ENCODE results near the gene CABLES1.
"Not testable (repeated sequence)": the region's sequence is repeated elsewhere in the genome, so short reads cannot be mapped to it uniquely, and the experiment has no call there.

CABLES1 gene

GRCh38 chr18:23143016-23143814 lies 7.9 kb downstream of the CABLES1 start:
- no peak for DNase-seq

GRCh38 chr18:23143815-23144261 lies 8.6 kb downstream of the CABLES1 start:
- DNase-seq: no peak

- no peak for DNase-seq
These were observed 9.4 kb downstream of the CABLES1 start for GRCh38 chr18:23144640-23145039.

DNA sequence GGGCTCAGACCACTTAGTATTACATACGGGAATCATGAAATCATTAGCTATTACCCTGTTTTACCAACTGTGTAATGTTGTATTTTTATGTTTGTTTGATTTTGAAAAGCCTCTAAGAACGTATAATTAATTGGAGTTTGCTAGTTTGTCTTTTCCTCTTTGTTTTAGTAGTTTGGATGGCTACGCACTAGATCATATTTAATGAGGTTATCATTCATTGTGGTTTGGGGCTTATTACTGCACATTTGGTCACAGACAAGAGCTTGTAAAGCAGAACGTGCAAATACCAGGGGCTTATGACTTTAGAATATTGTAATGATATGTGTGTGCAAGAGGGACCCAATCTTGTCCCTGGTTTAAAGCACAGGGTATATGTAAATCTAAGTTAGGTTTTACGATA lies 10.3 kb downstream of the CABLES1 start:
- DNase-seq: no peak

DNA sequence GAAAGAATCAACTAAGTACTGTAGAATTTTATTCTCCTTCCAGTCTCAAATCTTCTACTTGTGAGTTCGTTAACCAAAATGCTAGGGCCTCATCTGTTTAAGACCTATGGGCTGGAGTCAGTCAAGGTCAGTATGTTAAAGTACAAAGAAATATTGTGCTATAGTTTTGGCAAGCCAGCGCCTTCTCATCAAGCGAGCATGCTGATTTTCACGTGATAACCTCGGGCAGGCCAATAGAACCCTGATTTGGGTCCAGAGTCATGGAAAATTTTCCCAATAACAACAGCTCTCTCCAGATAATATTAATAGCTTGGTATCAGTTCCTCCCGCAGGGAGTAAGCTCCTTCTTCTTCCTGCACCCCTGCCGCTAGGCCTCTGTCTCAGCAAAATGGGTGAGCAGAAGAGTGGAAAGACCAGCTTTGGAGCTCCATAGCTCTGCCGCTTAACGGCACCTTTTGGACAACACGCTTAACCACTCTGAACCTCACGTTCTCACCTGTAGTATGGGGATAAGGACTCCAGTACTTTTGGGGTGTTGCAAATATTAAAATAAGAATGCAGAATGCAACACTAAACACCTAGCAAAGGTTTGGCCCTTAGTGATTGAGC lies 11.7 kb downstream of the CABLES1 start:
- no peak for DNase-seq

DNA sequence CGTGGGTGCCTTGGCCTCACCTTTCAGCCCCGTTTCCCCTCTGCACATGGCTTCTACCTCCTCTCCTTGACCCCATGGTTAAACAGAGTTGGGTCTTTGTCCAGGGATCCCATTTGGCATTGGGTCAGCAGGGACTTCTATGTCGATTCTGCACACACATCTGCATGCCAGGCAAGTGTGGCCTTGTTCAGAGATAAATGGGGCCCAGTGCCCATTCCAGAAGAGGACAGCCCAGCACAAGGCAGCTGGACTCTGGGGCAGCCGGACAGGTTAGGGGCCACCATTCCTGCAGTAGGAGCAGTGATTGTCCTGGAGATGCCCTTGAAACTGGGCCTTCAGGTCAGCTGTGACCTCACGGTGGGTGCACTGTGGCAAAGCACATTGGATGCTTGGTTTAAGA lies 13.1 kb downstream of the CABLES1 start:
- no peak for DNase-seq

- no peak for DNase-seq
These were observed 14.3 kb downstream of the CABLES1 start for GRCh38 chr18:23149570-23149969.

GRCh38 chr18:23151414-23152099 lies 16.3 kb downstream of the CABLES1 start:
- DNase-seq: no peak

- no peak for DNase-seq
These were observed 18.7 kb downstream of the CABLES1 start for GRCh38 chr18:23154030-23154429.

- DNase-seq: no peak
These were observed 19.7 kb downstream of the CABLES1 start for GRCh38 chr18:23154823-23155500.

- DNase-seq: no peak
These were observed 20.3 kb downstream of the CABLES1 start for GRCh38 chr18:23155537-23155936.

- DNase-seq: no peak
These were observed 20.8 kb downstream of the CABLES1 start for GRCh38 chr18:23156134-23156533.

DNA sequence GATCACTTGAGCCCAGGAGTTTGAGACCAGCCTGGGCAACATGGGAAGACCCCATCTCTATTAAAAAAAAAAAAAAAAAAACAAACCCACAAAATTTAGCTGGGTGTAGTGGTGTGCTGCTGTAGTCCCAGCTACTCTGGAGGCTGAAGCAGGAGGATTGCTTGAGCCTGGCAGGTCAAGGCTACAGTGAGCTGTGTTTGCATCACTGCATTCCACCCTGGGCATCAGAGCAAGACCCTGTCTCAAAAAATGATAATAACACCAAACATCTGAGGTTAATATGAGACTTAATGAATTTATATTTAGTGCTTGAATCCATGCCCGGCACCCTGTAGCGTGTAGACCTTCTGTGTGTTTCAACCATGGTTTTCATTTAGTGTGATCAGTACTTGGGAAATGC lies 22.8 kb downstream of the CABLES1 start:
- DNase-seq: no peak

DNA sequence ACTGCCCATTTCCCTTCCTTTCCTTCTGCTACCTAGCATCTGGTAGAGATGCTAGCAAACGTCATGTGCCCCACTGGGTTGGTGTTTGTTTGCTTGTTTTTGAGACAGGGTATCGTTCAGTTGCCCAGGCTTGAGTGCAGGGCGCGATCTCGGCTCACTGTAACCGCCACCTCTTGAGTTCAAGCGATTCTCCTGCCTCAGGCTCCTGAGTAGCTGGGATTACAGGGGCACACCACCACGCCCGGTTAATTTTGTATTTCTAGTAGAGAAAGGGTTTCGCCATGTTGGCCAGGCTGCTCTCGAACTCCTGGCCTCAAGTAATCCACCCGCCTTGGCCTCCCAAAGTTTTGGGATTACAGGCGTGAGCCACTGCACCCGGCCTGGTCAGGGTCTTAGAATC lies 23.6 kb downstream of the CABLES1 start:
- DNase-seq: not testable (repeated sequence)

DNA sequence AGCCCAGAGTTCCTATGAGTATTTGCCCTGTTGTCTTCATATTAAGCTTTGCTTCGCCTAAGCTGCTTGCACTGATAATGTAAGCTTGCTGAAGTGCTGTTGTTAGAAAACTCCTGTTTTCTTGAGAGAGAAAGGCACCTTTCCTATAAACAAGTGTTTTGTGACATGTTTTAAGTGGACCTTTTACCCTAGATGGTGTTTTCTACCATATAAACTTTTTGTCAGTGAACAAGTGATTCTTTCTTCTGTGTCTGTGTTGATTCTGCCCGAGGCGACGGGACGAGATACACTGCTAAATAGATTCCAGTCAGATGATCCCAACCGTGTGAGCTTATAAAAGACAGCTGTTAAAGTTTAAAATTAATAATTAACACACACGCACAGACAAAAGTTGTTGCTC lies 24.1 kb downstream of the CABLES1 start:
- no peak for DNase-seq

- no peak for DNase-seq
These were observed 27.2 kb downstream of the CABLES1 start for GRCh38 chr18:23162473-23162872.

DNA sequence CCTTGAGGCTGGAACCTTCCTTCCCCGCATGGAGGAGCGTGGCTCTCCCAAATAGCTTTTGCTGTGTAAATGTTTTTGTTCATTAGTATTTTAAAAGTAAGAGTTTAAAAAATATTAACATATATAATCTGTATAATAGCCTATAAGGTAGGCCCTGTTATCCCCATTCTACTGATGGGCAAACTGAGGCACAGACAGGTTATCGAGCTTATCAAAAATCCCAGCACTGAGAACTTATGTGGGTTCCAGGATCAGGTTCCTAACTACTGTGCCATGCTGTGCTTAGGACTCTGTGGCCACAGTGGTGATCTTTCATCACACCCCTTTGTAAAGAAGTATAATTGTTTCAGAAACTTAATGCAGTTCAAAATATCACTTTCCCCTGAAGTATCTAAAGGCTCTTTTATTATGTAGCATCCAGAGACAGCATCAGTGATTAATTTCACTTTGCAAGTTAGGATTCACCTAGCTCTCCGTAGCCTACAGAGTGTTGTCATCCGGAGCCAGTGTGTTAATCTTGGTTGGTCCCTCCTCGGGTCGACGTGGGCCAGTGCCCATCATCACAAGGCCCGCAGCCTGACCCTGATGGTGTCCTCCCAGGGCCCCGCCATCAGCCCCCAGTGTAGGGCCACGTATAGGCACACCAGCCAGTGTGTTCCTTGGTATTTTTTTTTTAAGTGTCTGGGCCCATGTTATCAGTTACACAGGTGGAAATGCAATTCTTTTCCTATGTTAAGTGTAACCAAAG lies 28.7 kb downstream of the CABLES1 start:
- no peak for DNase-seq

DNA sequence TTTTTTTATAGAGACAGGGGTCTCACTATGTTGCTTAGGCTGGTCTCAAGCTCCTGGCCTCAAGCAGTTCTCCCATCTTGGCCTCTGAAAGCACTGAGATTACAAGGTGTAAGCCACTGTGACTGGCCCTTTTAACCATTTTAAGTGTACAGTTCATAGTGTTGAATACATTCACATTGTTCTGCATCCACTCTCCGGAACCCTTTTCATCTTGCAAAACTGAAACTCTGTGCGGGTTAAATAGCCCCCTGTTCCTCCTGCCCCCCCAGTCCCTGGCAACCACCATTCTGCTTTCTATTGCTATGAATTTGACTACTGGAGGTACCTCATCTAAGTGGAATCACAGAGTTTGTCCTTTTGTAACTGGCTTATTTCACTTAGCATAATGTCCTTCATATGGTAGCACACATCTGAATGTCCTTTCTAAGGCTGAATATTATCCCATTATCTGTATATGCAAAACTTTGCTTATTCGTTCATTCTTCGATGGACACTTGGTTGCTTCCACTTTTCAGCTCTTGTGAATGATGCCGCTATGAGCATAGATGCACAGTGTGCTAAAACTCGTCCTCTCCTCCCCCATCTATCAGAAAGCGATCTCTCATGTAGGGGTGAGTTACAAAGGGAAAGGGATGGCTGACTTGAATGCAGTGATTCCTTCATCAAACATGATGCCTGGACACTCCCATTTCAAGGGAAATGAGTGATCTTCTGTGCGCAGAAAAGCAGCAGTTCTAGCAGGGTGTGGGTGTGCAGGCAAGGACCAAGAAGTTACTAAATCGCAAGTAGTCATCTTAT lies 30.2 kb downstream of the CABLES1 start:
- DNase-seq: no peak

DNA sequence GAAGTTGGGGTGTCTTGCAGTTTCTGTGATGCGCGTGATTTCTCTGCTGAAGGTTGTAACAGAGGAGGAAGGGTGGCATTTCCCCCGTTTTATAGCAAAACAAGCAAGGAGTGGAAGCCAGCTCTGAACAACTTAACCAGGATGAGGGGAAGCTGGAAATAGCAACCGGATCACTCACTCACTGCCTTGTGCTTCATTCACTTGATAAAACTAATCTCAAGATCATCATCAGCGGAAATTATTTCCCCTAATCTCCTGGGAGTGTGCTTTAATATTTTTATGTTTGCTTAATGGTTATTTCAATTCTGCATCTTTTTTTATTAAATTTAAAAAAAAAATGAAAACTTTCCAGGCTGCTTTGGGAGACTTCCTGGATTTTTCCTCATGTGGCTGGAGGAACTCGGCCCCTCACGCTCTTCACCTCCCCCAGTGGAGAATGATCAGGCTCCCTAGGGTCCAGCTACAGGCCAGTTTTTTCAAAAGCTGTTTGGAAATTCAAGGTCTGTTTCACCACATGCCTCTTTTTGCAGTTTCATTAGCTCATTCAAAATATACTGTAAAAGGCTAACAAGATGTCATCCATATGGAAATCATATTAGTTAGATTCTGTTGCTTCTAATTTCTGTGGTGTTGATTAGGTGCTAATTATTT lies 31.7 kb downstream of the CABLES1 start:
- DNase-seq: no peak

- DNase-seq: no peak
These were observed 34.4 kb downstream of the CABLES1 start for GRCh38 chr18:23169673-23170044.

DNA sequence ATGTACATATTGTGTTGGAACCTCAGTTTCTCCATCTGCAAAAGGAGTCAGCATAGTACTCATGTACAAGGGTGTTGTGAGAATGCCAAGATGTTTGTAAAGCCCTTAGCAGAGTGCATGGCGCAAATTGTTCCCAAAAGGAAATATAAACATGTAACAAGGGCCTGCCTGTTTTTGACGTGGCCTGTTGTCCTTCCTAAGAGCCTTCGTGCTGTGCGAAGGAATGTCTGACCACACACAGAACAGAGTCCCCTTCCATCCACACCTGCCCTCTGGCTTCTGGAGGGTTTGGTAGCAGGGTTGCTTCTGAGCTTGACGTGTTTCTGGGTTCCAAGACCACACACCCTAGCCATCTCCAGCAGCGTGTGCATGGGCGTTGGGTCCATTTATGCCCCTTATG lies 34.9 kb downstream of the CABLES1 start:
- no peak for DNase-seq

Measured in stimulated activated CD4-positive, alpha-beta T cell treated with anti-CD3 and anti-CD28 coated beads, Interleukin-4, amount 100 ng/mL, for 4 hours (primary cell).